Sigmoid colon (tissue), 7 donors: ENCODE results near the gene BZW2. TPM values are rescaled to one million over a fixed set of nuclear protein-coding genes. Genes with fewer than 3 reads are reported as not detected.

Source experiments
- DNase-seq: peaks from one replicate; pipeline ENCODE4 v3.0.0-alpha.2; 2019
- H3K27ac ChIP-seq, 4 donors: fragments of 200-600 bp; sonication (generic); one replicate each; pipeline ENCODE4 v1.5.1; 2016 to 2019; ENCODE audit warnings: mild to moderate bottlenecking in 1 of 4
- H3K27me3 ChIP-seq, 3 donors: fragments of 200-600 bp; sonication (generic); one replicate each; pipeline ENCODE4 v1.5.1; 2019; ENCODE audit warnings: mild to moderate bottlenecking in 1 of 3
- H3K36me3 ChIP-seq, 4 donors: fragments of 200-600 bp; sonication (generic); one replicate each; pipeline ENCODE4 v1.5.1; 2016 to 2019
- H3K4me1 ChIP-seq, 4 donors: fragments of 200-600 bp; sonication (generic); one replicate each; pipeline ENCODE4 v1.5.1; 2017 to 2019
- H3K4me3 ChIP-seq, 4 donors: fragments of 200-600 bp; sonication (generic); one replicate each; pipeline ENCODE4 v1.5.1; 2017 to 2019; ENCODE audit warnings: mild to moderate bottlenecking in 2 of 4, moderate library complexity in 1 of 4
- H3K9me3 ChIP-seq, 4 donors: fragments of 200-600 bp in 3 of 4; sonication (generic) in 3 of 4; one replicate each; pipeline versions ENCODE4 v1.5.1 to v1.6.1; 2013 to 2019
- EP300 ChIP-seq, 4 donors: sonication (generic); formaldehyde crosslinking; IDR thresholded peaks; one replicate each; pipeline ENCODE4 v1.6.1; 2017; ENCODE audit warnings: antibody characterized with exemption in 4 of 4
- POLR2A ChIP-seq, 2 donors: fragments of 450-650 bp; IDR thresholded peaks; one replicate each; pipeline ENCODE4 v1.6.1; 2016; ENCODE audit warnings: antibody characterized with exemption in 2 of 2, mild to moderate bottlenecking in 2 of 2, moderate library complexity in 2 of 2
- POLR2AphosphoS5 ChIP-seq, 4 donors: sonication (generic); formaldehyde crosslinking; IDR thresholded peaks; one replicate each; pipeline ENCODE4 v1.6.1; 2017; ENCODE audit warnings: antibody characterized with exemption in 4 of 4
- WGBS, 2 donors: extraction: QIAGEN DNeasy Blood & Tissue Kit; methylation state at CpG; one replicate each; pipeline ENCODE4 v1.1.7; 2013; 5-methylcytosine and 5-hydroxymethylcytosine counted together
- intact Hi-C: fragments of 100-400 bp; cut with DNase I; formaldehyde crosslinking; loops from one replicate; pipeline ENCODE4 v1.15.1; 2023
- polyA plus RNA-seq, 3 donors: library from polyadenylated mRNA; stranded (reverse); fragments of 200-250 nt; gene quantifications; one replicate each; pipeline ENCODE4 v1.2.3, GENCODE V29; 2013
- total RNA-seq, 4 donors: library from RNA; depleted of rRNA; stranded (reverse); fragments of >200 nt; gene quantifications; one replicate each; pipeline ENCODE4 v1.1.0, GENCODE V29; 2016
- TF ChIP-seq, protein P1 (sequence below), 4 experiments: fragments of 450-650 bp in 3 of 4; fragments of 200-600 bp in 1 of 4; IDR thresholded peaks; one replicate each; pipeline ENCODE4 v1.5.1; 2016 to 2019; ENCODE audit warnings: antibody characterized with exemption in 4 of 4, mild to moderate bottlenecking in 3 of 4, moderate library complexity in 2 of 4
- donor health status: healthy with polysubstance abuse.
- donor health status: Bipolar disorder and iron deficiency.
- donor health status: healthy.

BZW2 gene
- total and polyA plus RNA-seq, 7 donors = 49.7 to 70.7 (median 63.8) TPM

DNA sequence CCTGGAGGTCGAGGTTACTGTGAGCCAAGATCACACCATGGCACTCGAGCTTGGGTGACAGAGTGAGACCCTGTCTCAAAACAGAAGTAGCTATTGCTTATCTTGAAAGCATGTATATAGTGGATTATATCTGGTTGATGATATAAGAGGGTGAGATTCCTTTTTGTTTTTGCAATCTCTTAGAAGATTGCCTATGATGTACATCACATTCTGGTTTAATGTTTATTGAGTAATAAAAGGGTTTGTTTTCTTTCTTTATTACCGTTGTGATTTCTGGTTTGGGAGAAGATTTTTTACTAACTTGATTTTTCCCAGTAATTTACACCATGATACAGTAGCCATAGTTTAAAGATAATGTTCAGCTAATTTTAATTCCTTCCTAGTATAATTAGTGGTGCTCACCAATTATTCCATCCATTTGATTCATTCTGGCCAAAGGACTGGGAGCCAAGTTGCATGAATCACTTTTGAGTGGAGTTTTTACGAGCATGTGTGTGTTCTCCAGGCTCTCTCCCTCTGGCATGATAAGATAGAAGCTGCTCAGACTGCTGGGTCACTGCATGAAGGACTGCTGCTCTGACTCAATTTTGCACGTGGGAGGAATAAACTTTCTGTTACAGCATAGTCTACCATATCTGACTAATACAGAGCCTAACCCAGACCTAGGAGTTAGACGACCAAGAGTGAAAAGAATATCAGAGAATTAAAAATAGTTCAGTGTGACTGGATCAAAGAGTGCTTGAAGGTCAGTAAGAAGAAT is 94.1 kb downstream of the BZW2 start:
- peaks cover 0 to 18% (median 3%) of the 10 kb centered on the region in 4 donors for H3K4me1 ChIP-seq
- H3K4me3 ChIP-seq = no peak overlapping the region
- intact Hi-C loops = no loop called here
- DNase-seq = no peak
- 19 to 50% methylated on average over 6 of the region's 6 CpGs for WGBS, 2 donors
- H3K36me3 ChIP-seq = no peaks in the 10 kb centered on the region
- TF ChIP-seq EP300 (IDR thresholded peaks at IDR 0.05) (no peak), POLR2AphosphoS5 (IDR thresholded peaks at IDR 0.05) (peak in 3 of 4 donors; percentile 34 to 46 (median 41))
- TF ChIP-seq, protein P1, sequence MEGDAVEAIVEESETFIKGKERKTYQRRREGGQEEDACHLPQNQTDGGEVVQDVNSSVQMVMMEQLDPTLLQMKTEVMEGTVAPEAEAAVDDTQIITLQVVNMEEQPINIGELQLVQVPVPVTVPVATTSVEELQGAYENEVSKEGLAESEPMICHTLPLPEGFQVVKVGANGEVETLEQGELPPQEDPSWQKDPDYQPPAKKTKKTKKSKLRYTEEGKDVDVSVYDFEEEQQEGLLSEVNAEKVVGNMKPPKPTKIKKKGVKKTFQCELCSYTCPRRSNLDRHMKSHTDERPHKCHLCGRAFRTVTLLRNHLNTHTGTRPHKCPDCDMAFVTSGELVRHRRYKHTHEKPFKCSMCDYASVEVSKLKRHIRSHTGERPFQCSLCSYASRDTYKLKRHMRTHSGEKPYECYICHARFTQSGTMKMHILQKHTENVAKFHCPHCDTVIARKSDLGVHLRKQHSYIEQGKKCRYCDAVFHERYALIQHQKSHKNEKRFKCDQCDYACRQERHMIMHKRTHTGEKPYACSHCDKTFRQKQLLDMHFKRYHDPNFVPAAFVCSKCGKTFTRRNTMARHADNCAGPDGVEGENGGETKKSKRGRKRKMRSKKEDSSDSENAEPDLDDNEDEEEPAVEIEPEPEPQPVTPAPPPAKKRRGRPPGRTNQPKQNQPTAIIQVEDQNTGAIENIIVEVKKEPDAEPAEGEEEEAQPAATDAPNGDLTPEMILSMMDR (IDR thresholded peaks at IDR 0.05) = no peak
- no peaks in the 10 kb centered on the region for H3K27me3 ChIP-seq
- peak overlapping the region in 2 of 4 donors; percentile 20 to 34 for H3K27ac ChIP-seq
- no peaks in the 10 kb centered on the region for H3K9me3 ChIP-seq

- peaks cover 0 to 18% (median 3%) of the 10 kb centered on the region in 4 donors for H3K4me1 ChIP-seq
- intact Hi-C loops = no loop called here
- no peaks in the 10 kb centered on the region for H3K27me3 ChIP-seq
- peak overlapping the region in 2 of 4 donors; percentile 20 to 34 for H3K27ac ChIP-seq
- H3K9me3 ChIP-seq = no peaks in the 10 kb centered on the region
- no peak overlapping the region for H3K4me3 ChIP-seq
- 83 to 92% methylated on average over 3 of the region's 3 CpGs for WGBS, 2 donors
- TF ChIP-seq, protein P1 (IDR thresholded peaks at IDR 0.05) = no peak
- no peak for TF ChIP-seq POLR2A (IDR thresholded peaks at IDR 0.05)
- no peak for TF ChIP-seq EP300 (IDR thresholded peaks at IDR 0.05)
- TF ChIP-seq POLR2AphosphoS5 (IDR thresholded peaks at IDR 0.05) = no peak
- H3K36me3 ChIP-seq = no peaks in the 10 kb centered on the region
- no peak for DNase-seq
These were observed 94.6 kb downstream of the BZW2 start for GRCh38 chr7:16740623-16740953.

GRCh38 chr7:16740996-16741395 is 95.0 kb downstream of the BZW2 start:
- Histone ChIP-seq H3K27me3 (no peaks in the 10 kb centered on the region), H3K36me3 (no peaks in the 10 kb centered on the region), H3K4me3 (no peak overlapping the region), H3K9me3 (no peaks in the 10 kb centered on the region), H3K27ac (peak overlapping the region in 1 of 4 donors; percentile 20), H3K4me1 (peaks cover 0 to 18% (median 3%) of the 10 kb centered on the region in 4 donors)
- DNase-seq = no peak
- 44 to 82% methylated on average over 1 of the region's 1 CpG for WGBS, 2 donors
- TF ChIP-seq POLR2A (IDR thresholded peaks at IDR 0.05) (no peak), POLR2AphosphoS5 (IDR thresholded peaks at IDR 0.05) (no peak), EP300 (IDR thresholded peaks at IDR 0.05) (no peak)
- TF ChIP-seq, protein P1 (IDR thresholded peaks at IDR 0.05) = no peak
- intact Hi-C loops = no loop called here

DNA sequence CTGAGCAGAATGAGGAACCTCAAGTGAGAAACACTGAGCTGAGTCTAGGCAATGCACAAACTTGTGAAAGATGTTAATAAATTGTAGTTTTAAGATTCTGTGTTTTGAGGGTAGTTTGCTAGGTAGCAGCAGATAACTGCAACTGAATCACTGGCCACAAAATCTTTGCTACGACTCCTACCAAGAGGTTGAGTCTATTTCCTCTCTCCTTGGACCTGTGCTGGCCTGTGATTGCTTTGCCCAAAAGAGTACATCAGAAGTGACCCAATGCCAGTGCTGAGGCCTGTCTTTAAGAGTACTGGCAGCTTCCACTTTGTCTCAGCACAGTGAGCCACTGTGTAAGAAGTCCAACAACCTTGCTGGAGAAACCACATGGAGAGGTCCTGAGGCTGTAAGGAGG is 95.7 kb downstream of the BZW2 start:
- TF ChIP-seq POLR2A (IDR thresholded peaks at IDR 0.05) = no peak
- TF ChIP-seq, protein P1 (IDR thresholded peaks at IDR 0.05) = no peak
- no peak for TF ChIP-seq POLR2AphosphoS5 (IDR thresholded peaks at IDR 0.05)
- TF ChIP-seq EP300 (IDR thresholded peaks at IDR 0.05) = no peak
- H3K4me1 ChIP-seq = peaks cover 0 to 18% (median 3%) of the 10 kb centered on the region in 4 donors
- no peak overlapping the region for H3K4me3 ChIP-seq
- H3K27ac ChIP-seq = no peak overlapping the region
- H3K9me3 ChIP-seq = no peaks in the 10 kb centered on the region
- DNase-seq = no peak
- intact Hi-C loops = no loop called here
- H3K36me3 ChIP-seq = no peaks in the 10 kb centered on the region
- 94 to 100% methylated on average over 1 of the region's 1 CpG for WGBS, 2 donors
- H3K27me3 ChIP-seq = no peaks in the 10 kb centered on the region
